Posterior cingulate gyrus (tissue), 11 donors: Measurements from ENCODE around the gene CNPY4.

Experiments
- DNase-seq, 10 donors: peaks; one replicate each; pipeline versions ENCODE4 v3.0.0 to v3.0.0-alpha.2; 2020 to 2021; ENCODE audit warnings: mixed read lengths in 3 of 10
- intact Hi-C: fragments of 100-400 bp; cut with DNase I; formaldehyde crosslinking; loops from one replicate; pipeline ENCODE4 v1.15.1; 2023

The CNPY4 gene

GRCh38 chr7:100111156-100111555 lies 8.3 kb upstream of the CNPY4 start:
- intact Hi-C loops: no loop called here

GRCh38 chr7:100111914-100112313 lies 7.5 kb upstream of the CNPY4 start:
- peak in 1 of 10 donors; percentile 33 for DNase-seq
- intact Hi-C loops: no loop called here

More at GRCh38 chr7:100111156-100111555, 8.3 kb upstream of the CNPY4 start:
- DNase-seq: peak in 1 of 10 donors; percentile 63

- intact Hi-C loops: no loop called here
- DNase-seq: no peak
These were observed 4.4 kb upstream of the CNPY4 start for GRCh38 chr7:100115026-100115425.

DNA sequence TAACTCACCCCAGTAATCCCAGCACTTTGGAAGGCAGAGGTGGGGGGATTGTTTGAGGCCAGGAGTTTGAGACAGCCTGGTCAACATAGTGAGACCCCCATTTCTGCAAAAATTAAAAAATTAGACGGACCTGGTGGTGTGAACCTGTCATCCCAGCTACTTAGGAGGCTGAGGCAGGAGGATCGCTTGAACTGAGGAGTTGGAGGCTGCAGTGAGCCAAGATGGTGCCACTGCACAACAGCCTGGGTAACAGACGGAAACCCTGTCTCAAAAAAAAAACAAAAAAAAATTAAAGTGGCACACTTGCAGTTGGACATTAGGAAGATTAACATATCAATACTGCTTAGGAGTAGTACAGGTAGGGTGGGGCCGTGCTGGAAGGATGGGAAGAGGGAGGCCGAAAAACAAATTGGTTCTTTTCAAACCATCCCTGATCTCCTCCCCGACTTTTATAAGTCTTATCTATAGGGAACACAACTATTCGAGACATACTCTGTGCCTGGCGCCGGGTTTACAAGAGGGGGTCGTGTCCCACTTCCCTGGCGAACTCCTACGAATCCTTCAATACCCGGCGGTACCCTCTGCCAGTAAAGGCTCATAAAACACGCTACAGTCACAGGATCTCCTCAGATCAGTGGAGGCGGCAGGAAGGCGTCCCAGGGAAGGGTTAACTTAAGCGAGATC lies 904 bp upstream of the CNPY4 start:
- intact Hi-C loops: loop anchor here (1.0 kb wide), 1 partner anchor 17 kb away; the partner anchor contains the start of genes AP4M1 and MCM7

GRCh38 chr7:100119970-100120732 lies 717 bp downstream of the CNPY4 start:
- intact Hi-C loops: loop anchor here (1.0 kb wide), 1 partner anchor 19 kb away; the partner anchor contains the start of genes AP4M1 and MCM7
- DNase-seq: peak; percentile 64 to 96 (median 77)

More for the DNA sequence above, 904 bp upstream of the CNPY4 start:
- DNase-seq: peak in 1 of 10 donors; percentile 19

DNA sequence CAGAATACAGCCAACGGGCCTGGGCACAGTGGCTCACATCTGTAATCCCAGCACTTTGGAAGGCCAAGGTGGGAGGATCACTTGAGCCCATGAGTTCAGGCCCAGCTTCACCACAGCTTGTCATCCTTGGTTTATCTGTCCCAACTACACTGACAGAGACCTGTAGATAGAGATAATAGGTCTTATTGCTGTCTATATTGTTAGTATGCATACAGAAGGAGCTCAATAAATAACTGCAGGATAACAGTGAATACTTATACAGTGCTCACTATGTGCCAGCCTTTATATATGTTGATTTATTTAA lies 1.3 kb downstream of the CNPY4 start:
- DNase-seq: peak in 1 of 10 donors; percentile 30
- intact Hi-C loops: no loop called here

- peak in 3 of 10 donors; percentile 14 to 35 (median 32) for DNase-seq
- intact Hi-C loops: no loop called here
These were observed 2.6 kb downstream of the CNPY4 start for GRCh38 chr7:100122067-100122466.

GRCh38 chr7:100122568-100122967 lies 3.1 kb downstream of the CNPY4 start:
- DNase-seq: peak in 2 of 10 donors; percentile 9 to 13
- intact Hi-C loops: no loop called here

DNA sequence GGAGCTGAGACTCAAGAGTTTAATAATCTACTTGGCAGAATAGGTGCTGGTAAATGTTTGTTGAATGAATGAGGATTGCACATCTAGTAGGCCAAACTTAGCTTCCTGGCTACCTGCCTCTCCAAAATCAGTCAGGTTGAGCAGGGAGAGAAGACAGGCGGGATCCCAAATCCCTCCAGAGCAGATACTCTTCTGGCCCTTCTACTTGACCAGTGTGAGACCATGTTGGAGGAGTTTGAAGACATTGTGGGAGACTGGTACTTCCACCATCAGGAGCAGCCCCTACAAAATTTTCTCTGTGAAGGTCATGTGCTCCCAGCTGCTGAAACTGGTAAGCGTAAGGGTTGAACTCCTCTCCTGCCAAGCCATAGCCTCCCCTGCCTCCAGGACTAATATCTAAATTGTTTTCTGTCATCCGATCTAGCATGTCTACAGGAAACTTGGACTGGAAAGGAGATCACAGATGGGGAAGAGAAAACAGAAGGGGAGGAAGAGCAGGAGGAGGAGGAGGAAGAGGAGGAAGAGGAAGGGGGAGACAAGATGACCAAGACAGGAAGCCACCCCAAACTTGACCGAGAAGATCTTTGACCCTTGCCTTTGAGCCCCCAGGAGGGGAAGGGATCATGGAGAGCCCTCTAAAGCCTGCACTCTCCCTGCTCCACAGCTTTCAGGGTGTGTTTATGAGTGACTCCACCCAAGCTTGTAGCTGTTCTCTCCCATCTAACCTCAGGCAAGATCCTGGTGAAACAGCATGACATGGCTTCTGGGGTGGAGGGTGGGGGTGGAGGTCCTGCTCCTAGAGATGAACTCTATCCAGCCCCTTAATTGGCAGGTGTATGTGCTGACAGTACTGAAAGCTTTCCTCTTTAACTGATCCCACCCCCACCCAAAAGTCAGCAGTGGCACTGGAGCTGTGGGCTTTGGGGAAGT lies 5.1 kb downstream of the CNPY4 start:
- intact Hi-C loops: no loop called here
- DNase-seq: peak in 2 of 10 donors; percentile 3 to 16

GRCh38 chr7:100126239-100126930 lies 7.0 kb downstream of the CNPY4 start:
- intact Hi-C loops: loop anchor here (2.0 kb wide), 1 partner anchor 26 kb away; the partner anchor contains the start of genes AP4M1 and MCM7
- DNase-seq: peak in 1 of 10 donors; percentile 85

- DNase-seq: peak; percentile 87 to 98 (median 92)
These were observed 7.8 kb downstream of the CNPY4 start, which contains the start of gene MBLAC1 for GRCh38 chr7:100126931-100127865. Gene MBLAC1 (plus strand): TSS chr7:100126967. CDS start chr7:100127396, 429 bp downstream.

GRCh38 chr7:100127866-100128636 lies 8.6 kb downstream of the CNPY4 start:
- intact Hi-C loops: loop anchor here (2.0 kb wide), 1 partner anchor 27 kb away; the partner anchor contains the start of genes AP4M1 and MCM7
- DNase-seq: peak in 5 of 10 donors; percentile 11 to 87 (median 75)

More at GRCh38 chr7:100126931-100127865, 7.8 kb downstream of the CNPY4 start, which contains the start of gene MBLAC1:
- intact Hi-C loops: loop anchor here (2.0 kb wide), 1 partner anchor 26 kb away; the partner anchor contains the start of genes AP4M1 and MCM7

GRCh38 chr7:100128637-100128963 lies 9.2 kb downstream of the CNPY4 start:
- DNase-seq: peak in 3 of 10 donors; percentile 3 to 39 (median 16)
- intact Hi-C loops: no loop called here

DNA sequence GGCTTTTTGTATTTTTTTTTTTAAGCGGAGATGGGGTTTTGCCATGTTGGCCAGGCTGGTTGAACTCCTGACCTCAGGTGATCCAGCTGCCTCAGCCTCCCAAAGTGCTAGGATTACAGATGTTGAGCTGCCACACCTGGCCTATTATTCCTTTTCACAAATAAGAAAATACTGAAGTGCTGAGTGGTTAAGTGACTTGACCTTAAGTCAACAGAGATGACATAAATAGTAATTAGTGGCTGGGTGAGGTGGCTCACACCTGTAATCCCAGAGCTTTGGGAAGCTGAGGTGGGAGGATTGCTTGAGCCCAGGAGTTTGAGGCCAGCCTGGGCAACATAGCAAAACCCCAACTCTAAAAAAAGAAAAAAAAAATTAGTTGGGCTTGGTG lies 10.8 kb downstream of the CNPY4 start:
- intact Hi-C loops: loop anchor here (10.0 kb wide), 1 partner anchor 85 kb away; the partner anchor contains the start of gene PVRIG
- peak in 2 of 10 donors; percentile 2 to 3 for DNase-seq

- intact Hi-C loops: loop anchor here (10.0 kb wide), 1 partner anchor 84 kb away; the partner anchor contains the start of gene PVRIG
These were observed 11.4 kb downstream of the CNPY4 start for GRCh38 chr7:100130608-100131453.

DNA sequence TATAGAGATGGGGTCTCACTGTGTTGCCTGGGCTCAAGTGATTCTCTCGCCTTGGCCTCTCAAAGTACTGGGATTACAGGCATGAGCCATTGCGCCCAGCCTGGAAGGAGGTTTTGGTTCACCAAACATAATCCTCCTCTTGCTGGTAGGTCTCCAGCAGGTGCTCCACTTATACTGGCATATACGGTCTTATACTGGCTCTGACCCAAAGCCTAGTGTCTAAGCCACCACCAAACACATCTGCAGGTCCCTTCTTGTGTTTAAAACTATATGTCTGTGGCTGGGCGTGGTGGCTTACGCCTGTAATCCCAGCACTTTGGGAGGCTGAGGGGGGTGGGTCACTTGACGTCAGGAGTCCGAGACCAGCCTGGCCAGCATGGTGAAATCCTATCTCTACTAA lies 12.7 kb downstream of the CNPY4 start:
- peak in 2 of 10 donors; percentile 8 to 22 for DNase-seq
- intact Hi-C loops: loop anchor here (10.0 kb wide), 1 partner anchor 83 kb away; the partner anchor contains the start of gene PVRIG

More at GRCh38 chr7:100130608-100131453, 11.4 kb downstream of the CNPY4 start:
- DNase-seq: peak; percentile 56 to 96 (median 86)
